Stomach (tissue), 9 donors: ENCODE results near the gene GNB5. TPM values are rescaled to one million over a fixed set of nuclear protein-coding genes. Genes with fewer than 3 reads are reported as not detected.

Experiments
- DNase-seq, 2 donors: peaks; one replicate each; pipeline versions ENCODE4 v3.0.0 to v3.0.0-alpha.2; 2013 to 2019
- H3K27ac ChIP-seq, 5 donors: fragments of 200-600 bp in 4 of 5; sonication (generic) in 4 of 5; one replicate each; pipeline ENCODE4 v1.5.1; 2013 to 2019; ENCODE audit warnings: mild to moderate bottlenecking in 1 of 5, moderate library complexity in 1 of 5
- H3K27me3 ChIP-seq, 3 donors: fragments of 200-600 bp; sonication (generic); one replicate each; pipeline ENCODE4 v1.5.1; 2017 to 2019; ENCODE audit warnings: mixed run types in 1 of 3
- H3K36me3 ChIP-seq, 4 donors: fragments of 200-600 bp; sonication (generic); 1 replicate in 3 of 4; 2 replicates in 1 of 4; pipeline ENCODE4 v1.5.1; 2016 to 2019
- H3K4me1 ChIP-seq, 4 donors: fragments of 200-600 bp; sonication (generic); one replicate each; pipeline ENCODE4 v1.5.1; 2016 to 2019
- H3K4me3 ChIP-seq, 4 donors: fragments of 200-600 bp; sonication (generic) in 3 of 4; one replicate each; pipeline ENCODE4 v1.5.1; 2016 to 2019; ENCODE audit warnings: mild to moderate bottlenecking in 1 of 4
- H3K9me3 ChIP-seq, 4 donors: fragments of 200-600 bp; sonication (generic); one replicate each; pipeline ENCODE4 v1.5.1; 2016 to 2019
- CTCF ChIP-seq, 7 experiments: fragments of 450-650 bp in 4 of 7; fragments of 200-600 bp in 3 of 7; sonication (generic) in 3 of 7; IDR thresholded peaks; one replicate each; pipeline ENCODE4 v1.5.1; 2016 to 2019; ENCODE audit warnings: antibody characterized with exemption in 7 of 7, control low read depth in 2 of 7, mild to moderate bottlenecking in 1 of 7
- EP300 ChIP-seq: sonication (generic); formaldehyde crosslinking; IDR thresholded peaks from one replicate; pipeline ENCODE4 v1.6.1; 2017; ENCODE audit warnings: antibody characterized with exemption
- POLR2A ChIP-seq, 4 donors: fragments of 450-650 bp; IDR thresholded peaks; one replicate each; pipeline ENCODE4 v1.6.1; 2016; ENCODE audit warnings: antibody characterized with exemption in 4 of 4, control low read depth in 2 of 4, mild to moderate bottlenecking in 1 of 4, moderate library complexity in 1 of 4
- POLR2AphosphoS5 ChIP-seq, 3 donors: sonication (generic); formaldehyde crosslinking; IDR thresholded peaks; one replicate each; pipeline ENCODE4 v1.6.1; 2016; ENCODE audit warnings: antibody characterized with exemption in 3 of 3
- WGBS, 5 donors: extraction: QIAGEN DNeasy Blood & Tissue Kit in 3 of 5; methylation state at CpG; one replicate each; pipeline versions ENCODE4 v1.1.5 to v1.1.7; 2013 to 2018; 5-methylcytosine and 5-hydroxymethylcytosine counted together
- intact Hi-C: fragments of 100-400 bp; cut with DNase I; formaldehyde crosslinking; loops from one replicate; pipeline ENCODE4 v1.15.1; 2023; ENCODE audit warnings: low total_unique reads
- polyA plus RNA-seq, 3 donors: library from polyadenylated mRNA; stranded (reverse); fragments of 200-250 nt; gene quantifications; one replicate each; pipeline ENCODE4 v1.2.3, GENCODE V29; 2013
- total RNA-seq, 5 donors: library from RNA; depleted of rRNA; stranded (reverse); fragments of >200 nt; gene quantifications; one replicate each; pipeline versions ENCODE4 v1.1.0 to v1.2.3, GENCODE V29; 2014 to 2016
- donor health status: healthy with polysubstance abuse.
- donor health status: Bipolar disorder and iron deficiency.
- donor health status: healthy.

Gene GNB5
- total and polyA plus RNA-seq, 8 donors, result 6.4 to 291 (median 12.7) TPM

GRCh38 chr15:52224211-52224610 lies 33.0 kb upstream of the GNB5 start:
- Histone ChIP-seq H3K4me3 (no peak overlapping the region), H3K27ac (no peak overlapping the region), H3K27me3 (no peaks in the 10 kb centered on the region), H3K9me3 (no peaks in the 10 kb centered on the region), H3K4me1 (no peaks in the 10 kb centered on the region), H3K36me3 (peaks cover 3 to 82% (median 57%) of the 10 kb centered on the region in 4 donors)
- DNase-seq, result no peak
- intact Hi-C loops, result no loop called here
- TF ChIP-seq EP300 (no peak), CTCF (IDR thresholded peaks at IDR 0.05) (no peak), POLR2AphosphoS5 (IDR thresholded peaks at IDR 0.05) (no peak), POLR2A (IDR thresholded peaks at IDR 0.05) (no peak)
- 87 to 96% (median 92%) methylated on average over 4 of the region's 4 CpGs for WGBS, 5 donors

GRCh38 chr15:52221730-52222129 lies 30.5 kb upstream of the GNB5 start:
- no peaks in the 10 kb centered on the region for H3K9me3 ChIP-seq
- TF ChIP-seq POLR2A (IDR thresholded peaks at IDR 0.05), result no peak
- TF ChIP-seq CTCF (IDR thresholded peaks at IDR 0.05), result no peak
- no peak for TF ChIP-seq EP300
- no peak for TF ChIP-seq POLR2AphosphoS5 (IDR thresholded peaks at IDR 0.05)
- H3K27ac ChIP-seq, result peak overlapping the region in 1 of 5 donors; percentile 5
- no peak for DNase-seq
- 68 to 79% (median 78%) methylated on average over 5 of the region's 5 CpGs for WGBS, 5 donors
- H3K27me3 ChIP-seq, result no peaks in the 10 kb centered on the region
- H3K4me3 ChIP-seq, result no peak overlapping the region
- H3K4me1 ChIP-seq, result no peaks in the 10 kb centered on the region
- peaks cover 13 to 98% (median 75%) of the 10 kb centered on the region in 4 donors for H3K36me3 ChIP-seq
- intact Hi-C loops, result no loop called here

GRCh38 chr15:52220937-52221660 lies 29.9 kb upstream of the GNB5 start:
- H3K4me3 ChIP-seq, result no peak overlapping the region
- H3K36me3 ChIP-seq, result peaks cover 13 to 96% (median 76%) of the 10 kb centered on the region in 4 donors
- intact Hi-C loops, result no loop called here

GRCh38 chr15:52220251-52220650 lies 29.1 kb upstream of the GNB5 start:
- no peak for DNase-seq
- Histone ChIP-seq H3K27ac (no peak overlapping the region), H3K4me3 (no peak overlapping the region), H3K36me3 (peaks cover 13 to 98% (median 72%) of the 10 kb centered on the region in 4 donors), H3K9me3 (no peaks in the 10 kb centered on the region), H3K4me1 (no peaks in the 10 kb centered on the region), H3K27me3 (no peaks in the 10 kb centered on the region)
- intact Hi-C loops, result no loop called here
- 84 to 95% (median 91%) methylated on average over 6 of the region's 6 CpGs for WGBS, 5 donors
- TF ChIP-seq POLR2AphosphoS5 (IDR thresholded peaks at IDR 0.05) (no peak), POLR2A (IDR thresholded peaks at IDR 0.05) (no peak), EP300 (no peak), CTCF (IDR thresholded peaks at IDR 0.05) (no peak)

More at GRCh38 chr15:52220937-52221660, 29.9 kb upstream of the GNB5 start:
- H3K9me3 ChIP-seq, result no peaks in the 10 kb centered on the region
- TF ChIP-seq EP300 (no peak), POLR2AphosphoS5 (IDR thresholded peaks at IDR 0.05) (no peak), CTCF (IDR thresholded peaks at IDR 0.05) (no peak), POLR2A (IDR thresholded peaks at IDR 0.05) (no peak)
- H3K27me3 ChIP-seq, result no peaks in the 10 kb centered on the region
- no peaks in the 10 kb centered on the region for H3K4me1 ChIP-seq
- H3K27ac ChIP-seq, result peak overlapping the region in 1 of 5 donors; percentile 5
- no peak for DNase-seq
- 67 to 79% (median 71%) methylated on average over 7 of the region's 7 CpGs for WGBS, 5 donors
